ENCODE results near the gene WASL. TPM values are rescaled to one million over a fixed set of nuclear protein-coding genes. Genes with fewer than 3 reads are reported as not detected.
A peak's percentile ranks its signal among the peaks of the same experiment; 100 is the strongest.

WASL gene
- total RNA-seq, 1 donor from 2014 or later = 36.0 TPM

DNA sequence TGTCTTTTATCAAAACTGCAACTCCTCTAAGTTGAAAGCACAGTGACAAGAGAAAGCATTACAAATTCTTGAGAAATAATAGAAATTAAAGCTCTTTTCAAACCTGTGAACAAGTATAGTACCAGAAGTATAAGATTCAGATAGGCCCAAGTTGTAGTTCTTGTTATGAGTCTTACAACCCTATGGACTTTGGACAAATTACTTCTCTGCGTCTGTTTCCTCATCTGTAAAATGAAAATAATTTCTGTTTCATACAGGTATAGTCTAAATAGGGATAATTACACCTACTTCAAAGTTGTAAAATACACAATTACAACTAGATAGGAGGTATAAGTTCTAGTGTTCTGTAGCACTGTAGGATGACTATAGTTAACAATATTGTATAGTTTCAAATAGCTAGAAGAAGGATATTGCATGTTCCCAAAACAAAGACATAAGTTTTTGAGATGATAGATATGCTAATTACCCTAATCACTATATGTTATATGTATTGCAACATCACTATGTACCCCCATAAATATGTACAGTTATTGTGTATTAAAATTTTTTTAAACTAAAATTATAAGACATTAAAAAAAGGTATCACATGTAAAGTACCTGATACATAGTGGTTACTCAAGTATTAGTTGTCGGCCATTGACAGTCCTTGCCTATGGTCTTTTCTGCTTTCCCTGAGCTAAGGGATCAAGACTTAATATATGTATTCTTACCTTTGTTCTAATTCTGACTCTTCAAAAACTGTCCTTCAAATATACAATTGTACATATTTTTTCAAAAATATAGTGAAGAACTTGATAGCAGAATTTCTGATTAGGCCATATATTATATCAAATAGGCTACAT is 1.8 kb upstream of the WASL start:
- peaks cover 19% of the 10 kb centered on the region for H3K4me1 Mint-ChIP-seq (ENCODE audit: low read depth, unreplicated experiment)

DNA sequence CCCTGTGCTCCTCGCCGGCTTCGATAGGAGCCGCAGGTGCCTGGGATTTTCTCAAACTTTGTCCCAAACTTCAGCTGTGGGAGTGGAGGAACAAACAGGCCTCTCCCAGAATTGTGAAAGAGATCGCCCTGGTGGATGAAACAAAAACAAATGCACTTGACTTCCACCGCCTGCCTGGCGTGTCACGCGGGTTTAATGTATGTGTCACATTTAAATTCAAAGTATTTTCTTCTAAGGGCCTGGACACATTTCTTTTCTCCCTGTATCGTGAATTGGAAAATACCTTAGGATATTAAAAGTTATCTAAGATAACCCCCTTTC is 694 bp upstream of the WASL start:
- H2AFZ ChIP-seq (ENCODE audit: low read depth, low read length) = peak overlapping the region; percentile 93
- H3K4me1 ChIP-seq (ENCODE audit: insufficient read depth, low read length) = peaks cover 8% of the 10 kb centered on the region
- Mint-ChIP-seq H3K36me3 (ENCODE audit: low read depth, unreplicated experiment) (no peaks in the 10 kb centered on the region), H3K4me3 (ENCODE audit: unreplicated experiment) (peak overlapping the region; percentile 97), H3K27me3 (ENCODE audit: low read depth, unreplicated experiment) (no peaks in the 10 kb centered on the region), H3K4me1 (ENCODE audit: low read depth, unreplicated experiment) (peaks cover 30% of the 10 kb centered on the region), H3K9me3 (ENCODE audit: unreplicated experiment) (no peaks in the 10 kb centered on the region), H3K27ac (ENCODE audit: unreplicated experiment) (peak overlapping the region; percentile 98)
- H3K79me2 ChIP-seq (ENCODE audit: insufficient read depth, low read length) = peaks cover 36% of the 10 kb centered on the region
- peak overlapping the region; percentile 88 for H3K4me3 ChIP-seq (ENCODE audit: insufficient read depth, low read depth, low read length)
- peak overlapping the region; percentile 98 for H3K4me2 ChIP-seq (ENCODE audit: low read length)
- H3K27ac ChIP-seq (ENCODE audit: low read depth, low read length) = peak overlapping the region; percentile 95
- no peaks in the 10 kb centered on the region for H3K27me3 ChIP-seq (ENCODE audit: insufficient read depth, low read length)
- no peaks in the 10 kb centered on the region for H3K36me3 ChIP-seq (ENCODE audit: insufficient read depth, low read length)
- H4K20me1 ChIP-seq (ENCODE audit: insufficient read depth, low read length) = peaks cover 36% of the 10 kb centered on the region
- no peak for TF ChIP-seq EZH2 (IDR thresholded peaks at IDR 0.05; ENCODE audit: insufficient read depth, low read length)
- TF ChIP-seq, protein P1, sequence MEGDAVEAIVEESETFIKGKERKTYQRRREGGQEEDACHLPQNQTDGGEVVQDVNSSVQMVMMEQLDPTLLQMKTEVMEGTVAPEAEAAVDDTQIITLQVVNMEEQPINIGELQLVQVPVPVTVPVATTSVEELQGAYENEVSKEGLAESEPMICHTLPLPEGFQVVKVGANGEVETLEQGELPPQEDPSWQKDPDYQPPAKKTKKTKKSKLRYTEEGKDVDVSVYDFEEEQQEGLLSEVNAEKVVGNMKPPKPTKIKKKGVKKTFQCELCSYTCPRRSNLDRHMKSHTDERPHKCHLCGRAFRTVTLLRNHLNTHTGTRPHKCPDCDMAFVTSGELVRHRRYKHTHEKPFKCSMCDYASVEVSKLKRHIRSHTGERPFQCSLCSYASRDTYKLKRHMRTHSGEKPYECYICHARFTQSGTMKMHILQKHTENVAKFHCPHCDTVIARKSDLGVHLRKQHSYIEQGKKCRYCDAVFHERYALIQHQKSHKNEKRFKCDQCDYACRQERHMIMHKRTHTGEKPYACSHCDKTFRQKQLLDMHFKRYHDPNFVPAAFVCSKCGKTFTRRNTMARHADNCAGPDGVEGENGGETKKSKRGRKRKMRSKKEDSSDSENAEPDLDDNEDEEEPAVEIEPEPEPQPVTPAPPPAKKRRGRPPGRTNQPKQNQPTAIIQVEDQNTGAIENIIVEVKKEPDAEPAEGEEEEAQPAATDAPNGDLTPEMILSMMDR (IDR thresholded peaks at IDR 0.05; ENCODE audit: insufficient read depth, low read depth, low read length) = peak; percentile 6
- FAIRE-seq = no peak
- H3K9me3 ChIP-seq (ENCODE audit: insufficient read depth, low read depth, low read length) = no peaks in the 10 kb centered on the region
- DNase-seq (ENCODE audit: low read depth) = peak; percentile 52
- peak overlapping the region; percentile 96 for H3K9ac ChIP-seq (ENCODE audit: low read length)

More for the DNA sequence above, 1.8 kb upstream of the WASL start:
- no peak for DNase-seq (ENCODE audit: low read depth)
- no peaks in the 10 kb centered on the region for H3K9me3 ChIP-seq (ENCODE audit: insufficient read depth, low read depth, low read length)
- no peaks in the 10 kb centered on the region for H3K27me3 Mint-ChIP-seq (ENCODE audit: low read depth, unreplicated experiment)
- TF ChIP-seq EZH2 (IDR thresholded peaks at IDR 0.05; ENCODE audit: insufficient read depth, low read length) = no peak
- TF ChIP-seq, protein P1 (IDR thresholded peaks at IDR 0.05; ENCODE audit: insufficient read depth, low read depth, low read length) = no peak
- no peaks in the 10 kb centered on the region for H3K36me3 Mint-ChIP-seq (ENCODE audit: low read depth, unreplicated experiment)
- H3K27ac Mint-ChIP-seq (ENCODE audit: unreplicated experiment) = peak overlapping the region; percentile 30
- H4K20me1 ChIP-seq (ENCODE audit: insufficient read depth, low read length) = peaks cover 25% of the 10 kb centered on the region
- no peak overlapping the region for H3K4me2 ChIP-seq (ENCODE audit: low read length)
- peaks cover 8% of the 10 kb centered on the region for H3K4me1 ChIP-seq (ENCODE audit: insufficient read depth, low read length)
- H3K79me2 ChIP-seq (ENCODE audit: insufficient read depth, low read length) = peaks cover 25% of the 10 kb centered on the region
- no peak overlapping the region for H3K4me3 ChIP-seq (ENCODE audit: insufficient read depth, low read depth, low read length)
- peak overlapping the region; percentile 97 for H3K4me3 Mint-ChIP-seq (ENCODE audit: unreplicated experiment)
- H2AFZ ChIP-seq (ENCODE audit: low read depth, low read length) = no peak overlapping the region
- no peaks in the 10 kb centered on the region for H3K36me3 ChIP-seq (ENCODE audit: insufficient read depth, low read length)
- H3K27me3 ChIP-seq (ENCODE audit: insufficient read depth, low read length) = no peaks in the 10 kb centered on the region
- no peak overlapping the region for H3K27ac ChIP-seq (ENCODE audit: low read depth, low read length)
- no peaks in the 10 kb centered on the region for H3K9me3 Mint-ChIP-seq (ENCODE audit: unreplicated experiment)
- FAIRE-seq = no peak
- no peak overlapping the region for H3K9ac ChIP-seq (ENCODE audit: low read length)

Data from astrocyte (in vitro differentiated cells and primary cell).